ENCODE data around the gene KIFAP3. TPM values are rescaled to one million over a fixed set of nuclear protein-coding genes. Genes with fewer than 3 reads are reported as not detected.
A peak's percentile ranks its signal among the peaks of the same experiment; 100 is the strongest.

KIFAP3 gene
- total and polyA plus RNA-seq, 2 donors (not counting 1 experiment from before 2014, with no cell fraction given) = 3.7 to 14.9 TPM

GRCh38 chr1:169892176-169892926, 182.1 kb downstream of the KIFAP3 start:
- CTCF ChIA-PET = interaction anchor here (1.6 to 1.7 kb wide), 2 partner anchors 182 to 525 kb away, joined by 4 read pairs; partner anchors contain the start of genes BLZF1, KIFAP3 and NME7
- WGBS (ENCODE audit: insufficient coverage) = no CpG with 5 or more reads among the region's 8 CpGs
- Histone ChIP-seq H2AFZ (ENCODE audit: insufficient read depth, low read depth, low read length, poor library complexity, severe bottlenecking) (peak overlapping the region; percentile 91), H3K4me2 (replicated peaks; ENCODE audit: low read depth, low read length, poor library complexity, severe bottlenecking) (peak overlapping the region; percentile 83), H3K79me2 (ENCODE audit: control insufficient read depth, insufficient read depth, low read length) (peaks cover 60% of the 10 kb centered on the region), H3K9me3 (ENCODE audit: control extremely low read depth in 1 of 3, control insufficient read depth in 2 of 3, insufficient read depth in 1 of 3, low read length in 2 of 3) (no peaks in the 10 kb centered on the region), H4K20me1 (ENCODE audit: control insufficient read depth, insufficient read depth, low read length, poor library complexity, severe bottlenecking) (no peaks in the 10 kb centered on the region), H3K36me3 (replicated peaks in 1 of 2; ENCODE audit: control extremely low read depth in 1 of 2, control insufficient read depth in 1 of 2, extremely low read depth in 1 of 2, insufficient read depth in 2 of 2, low read length in 1 of 2) (peaks cover 0 to 7% of the 10 kb centered on the region in 2 experiments), H3K27me3 (replicated peaks in 1 of 4; ENCODE audit: control extremely low read depth in 1 of 4, control insufficient read depth in 3 of 4, insufficient read depth in 4 of 4, low read length in 3 of 4) (peaks cover 0 to 3% (median 0%) of the 10 kb centered on the region in 4 experiments), H3K4me3 (ENCODE audit: control extremely low read depth in 1 of 5, extremely low read depth in 1 of 5, insufficient read depth in 1 of 5, low read depth in 2 of 5, low read length in 4 of 5) (peak overlapping the region; percentile 63 to 89 (median 82)), H3K27ac (ENCODE audit: low read length in 2 of 2) (peak overlapping the region; percentile 61 to 97), H3K4me1 (ENCODE audit: control insufficient read depth in 2 of 2, insufficient read depth in 2 of 2, low read length in 2 of 2) (peaks cover 25 to 32% of the 10 kb centered on the region in 2 donors), H3K9ac (ENCODE audit: low read length) (peak overlapping the region; percentile 88)
- POLR2A ChIA-PET = interaction anchor here (2.5 kb wide), 1 partner anchor 98 kb away, joined by 15 read pairs; the partner anchor contains the start of gene METTL18
- ATAC-seq (ENCODE audit: low read depth) (no peak), DNase-seq (no peak)
- Mint-ChIP-seq H3K4me1 (peaks cover 47% of the 10 kb centered on the region), H3K27me3 (peaks cover 10% of the 10 kb centered on the region), H3K9me3 (ENCODE audit: insufficient read depth) (no peaks in the 10 kb centered on the region), H3K27ac (peak overlapping the region; percentile 86), H3K4me3 (peak overlapping the region; percentile 98)
- intact Hi-C loops (cut with micrococcal nuclease) = loop anchor here (2.0 to 5.0 kb wide), 3 partner anchors 180 to 1850 kb away; partner anchors contain the start of genes KIFAP3, SELL and VAMP4
- TF ChIP-seq EZH2 (IDR thresholded peaks at IDR 0.05; ENCODE audit: borderline replicate concordance, insufficient read depth, low read depth, low read length, poor library complexity, severe bottlenecking) (no peak), CTCF (IDR thresholded peaks at IDR 0.05) (no peak)

DNA sequence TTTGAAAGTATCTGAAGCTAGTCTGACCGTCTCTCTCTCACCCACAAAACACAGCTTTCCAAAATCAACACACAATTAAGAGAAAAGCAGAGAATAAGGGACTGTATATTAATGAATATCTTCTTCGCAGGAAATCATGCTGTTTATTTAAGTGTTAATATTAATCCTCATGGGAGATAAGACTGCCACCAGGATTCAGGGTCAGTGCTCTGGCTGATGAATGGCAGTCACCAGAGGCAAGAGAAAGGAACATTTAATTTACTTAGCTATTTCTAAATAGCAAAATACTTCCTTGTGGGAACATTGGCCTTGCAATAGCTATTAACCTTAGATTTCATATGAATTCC, 183.0 kb downstream of the KIFAP3 start:
- Mint-ChIP-seq H3K27ac (peak overlapping the region; percentile 77), H3K4me3 (peak overlapping the region; percentile 64), H3K27me3 (peaks cover 5% of the 10 kb centered on the region), H3K4me1 (peaks cover 47% of the 10 kb centered on the region), H3K9me3 (ENCODE audit: insufficient read depth) (no peaks in the 10 kb centered on the region)
- peak overlapping the region; percentile 47 to 74 for H3K27ac ChIP-seq (ENCODE audit: low read length in 2 of 2)
- peaks cover 68% of the 10 kb centered on the region for H3K79me2 ChIP-seq (ENCODE audit: control insufficient read depth, insufficient read depth, low read length)
- WGBS (ENCODE audit: insufficient coverage) = no CpG with 5 or more reads among the region's 2 CpGs
- no peak for ATAC-seq (ENCODE audit: low read depth)
- no peak overlapping the region for H3K4me3 ChIP-seq (ENCODE audit: control extremely low read depth in 1 of 5, extremely low read depth in 1 of 5, insufficient read depth in 1 of 5, low read depth in 2 of 5, low read length in 4 of 5)
- ChIA-PET CTCF (interaction anchor here (1.6 kb wide), 1 partner anchor 183 kb away, joined by 4 read pairs; the partner anchor contains the start of gene KIFAP3), POLR2A (no interaction called here)
- H3K4me1 ChIP-seq (ENCODE audit: control insufficient read depth in 2 of 2, insufficient read depth in 2 of 2, low read length in 2 of 2) = peaks cover 25 to 32% of the 10 kb centered on the region in 2 donors
- peak overlapping the region; percentile 17 for H3K9ac ChIP-seq (ENCODE audit: low read length)
- TF ChIP-seq EZH2 (IDR thresholded peaks at IDR 0.05; ENCODE audit: borderline replicate concordance, insufficient read depth, low read depth, low read length, poor library complexity, severe bottlenecking) (no peak), CTCF (IDR thresholded peaks at IDR 0.05) (no peak)
- H3K9me3 ChIP-seq (ENCODE audit: control extremely low read depth in 1 of 3, control insufficient read depth in 2 of 3, insufficient read depth in 1 of 3, low read length in 2 of 3) = no peaks in the 10 kb centered on the region
- peak overlapping the region; percentile 42 for H2AFZ ChIP-seq (ENCODE audit: insufficient read depth, low read depth, low read length, poor library complexity, severe bottlenecking)
- H3K36me3 ChIP-seq (replicated peaks in 1 of 2; ENCODE audit: control extremely low read depth in 1 of 2, control insufficient read depth in 1 of 2, extremely low read depth in 1 of 2, insufficient read depth in 2 of 2, low read length in 1 of 2) = peaks cover 2 to 11% of the 10 kb centered on the region in 2 experiments
- H3K4me2 ChIP-seq (replicated peaks; ENCODE audit: low read depth, low read length, poor library complexity, severe bottlenecking) = peak overlapping the region; percentile 83
- DNase-seq = no peak
- intact Hi-C loops (cut with micrococcal nuclease) = loop anchor here (5.0 kb wide), 1 partner anchor 179 kb away; the partner anchor contains the start of gene SELL
- H3K27me3 ChIP-seq (replicated peaks in 1 of 4; ENCODE audit: control extremely low read depth in 1 of 4, control insufficient read depth in 3 of 4, insufficient read depth in 4 of 4, low read length in 3 of 4) = no peaks in the 10 kb centered on the region
- H4K20me1 ChIP-seq (ENCODE audit: control insufficient read depth, insufficient read depth, low read length, poor library complexity, severe bottlenecking) = no peaks in the 10 kb centered on the region
